Nephron (organoid): ENCODE results near the gene OR7C2.

Experiments
- H3K27ac Mint-ChIP-seq, 3 experiments: 2 replicates each; pipeline ENCODE4 v1.8.0; 2020; ENCODE audit warnings: mixed read lengths in 3 of 3, mild to moderate bottlenecking in 2 of 3, moderate library complexity in 1 of 3
- H3K27me3 Mint-ChIP-seq: 2 replicates; pipeline ENCODE4 v1.8.0; 2021; ENCODE audit warnings: low read depth, mild to moderate bottlenecking, moderate library complexity, mixed read lengths
- H3K36me3 Mint-ChIP-seq: 2 replicates; pipeline ENCODE4 v1.8.0; 2020; ENCODE audit warnings: low read depth, mixed read lengths
- H3K4me1 Mint-ChIP-seq: 2 replicates; pipeline ENCODE4 v1.8.0; 2020; ENCODE audit warnings: mixed read lengths
- H3K4me3 Mint-ChIP-seq, 3 experiments: 2 replicates each; pipeline ENCODE4 v1.8.0; 2020; ENCODE audit warnings: mild to moderate bottlenecking in 3 of 3, mixed read lengths in 3 of 3, moderate library complexity in 2 of 3
- H3K9me3 Mint-ChIP-seq: 2 replicates; pipeline ENCODE4 v1.8.0; 2020; ENCODE audit warnings: mixed read lengths
- TF ChIP-seq, protein P1 (sequence below), 3 experiments: fragments of 200-600 bp; sonication (generic); IDR thresholded peaks; one replicate each; pipeline ENCODE4 v1.5.0; 2021; ENCODE audit warnings: antibody characterized with exemption in 3 of 3; ENCODE audit not compliant: unreplicated experiment in 3 of 3

Gene OR7C2

DNA sequence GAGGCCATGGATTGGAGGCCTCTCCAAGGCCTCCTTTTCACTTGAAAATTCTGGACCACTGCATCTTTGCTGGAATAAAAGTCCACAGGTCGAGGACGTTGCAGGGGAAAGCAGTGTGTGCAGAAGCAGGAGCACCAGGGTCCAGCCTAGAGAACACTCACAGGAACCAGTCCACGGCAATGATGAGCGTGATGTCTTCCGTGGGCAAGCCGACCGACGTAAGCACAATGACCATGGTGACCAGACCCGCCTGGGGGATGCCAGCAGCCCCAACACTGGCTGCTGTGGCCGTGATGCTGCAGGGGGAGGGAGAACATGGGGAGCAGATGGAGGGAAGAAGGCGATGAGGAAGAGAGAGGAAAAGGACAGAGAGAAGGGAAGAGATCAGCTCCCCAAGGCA lies 11.5 kb downstream of the OR7C2 start:
- H3K27ac Mint-ChIP-seq = no peak overlapping the region
- H3K9me3 Mint-ChIP-seq = peaks cover 10% of the 10 kb centered on the region
- TF ChIP-seq, protein P1, sequence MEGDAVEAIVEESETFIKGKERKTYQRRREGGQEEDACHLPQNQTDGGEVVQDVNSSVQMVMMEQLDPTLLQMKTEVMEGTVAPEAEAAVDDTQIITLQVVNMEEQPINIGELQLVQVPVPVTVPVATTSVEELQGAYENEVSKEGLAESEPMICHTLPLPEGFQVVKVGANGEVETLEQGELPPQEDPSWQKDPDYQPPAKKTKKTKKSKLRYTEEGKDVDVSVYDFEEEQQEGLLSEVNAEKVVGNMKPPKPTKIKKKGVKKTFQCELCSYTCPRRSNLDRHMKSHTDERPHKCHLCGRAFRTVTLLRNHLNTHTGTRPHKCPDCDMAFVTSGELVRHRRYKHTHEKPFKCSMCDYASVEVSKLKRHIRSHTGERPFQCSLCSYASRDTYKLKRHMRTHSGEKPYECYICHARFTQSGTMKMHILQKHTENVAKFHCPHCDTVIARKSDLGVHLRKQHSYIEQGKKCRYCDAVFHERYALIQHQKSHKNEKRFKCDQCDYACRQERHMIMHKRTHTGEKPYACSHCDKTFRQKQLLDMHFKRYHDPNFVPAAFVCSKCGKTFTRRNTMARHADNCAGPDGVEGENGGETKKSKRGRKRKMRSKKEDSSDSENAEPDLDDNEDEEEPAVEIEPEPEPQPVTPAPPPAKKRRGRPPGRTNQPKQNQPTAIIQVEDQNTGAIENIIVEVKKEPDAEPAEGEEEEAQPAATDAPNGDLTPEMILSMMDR (IDR thresholded peaks at IDR 0.05; ENCODE audit: unreplicated experiment in 3 of 3) = no peak
- no peak overlapping the region for H3K4me3 Mint-ChIP-seq
- no peaks in the 10 kb centered on the region for H3K36me3 Mint-ChIP-seq
- no peaks in the 10 kb centered on the region for H3K4me1 Mint-ChIP-seq
- H3K27me3 Mint-ChIP-seq = peaks cover 8% of the 10 kb centered on the region

DNA sequence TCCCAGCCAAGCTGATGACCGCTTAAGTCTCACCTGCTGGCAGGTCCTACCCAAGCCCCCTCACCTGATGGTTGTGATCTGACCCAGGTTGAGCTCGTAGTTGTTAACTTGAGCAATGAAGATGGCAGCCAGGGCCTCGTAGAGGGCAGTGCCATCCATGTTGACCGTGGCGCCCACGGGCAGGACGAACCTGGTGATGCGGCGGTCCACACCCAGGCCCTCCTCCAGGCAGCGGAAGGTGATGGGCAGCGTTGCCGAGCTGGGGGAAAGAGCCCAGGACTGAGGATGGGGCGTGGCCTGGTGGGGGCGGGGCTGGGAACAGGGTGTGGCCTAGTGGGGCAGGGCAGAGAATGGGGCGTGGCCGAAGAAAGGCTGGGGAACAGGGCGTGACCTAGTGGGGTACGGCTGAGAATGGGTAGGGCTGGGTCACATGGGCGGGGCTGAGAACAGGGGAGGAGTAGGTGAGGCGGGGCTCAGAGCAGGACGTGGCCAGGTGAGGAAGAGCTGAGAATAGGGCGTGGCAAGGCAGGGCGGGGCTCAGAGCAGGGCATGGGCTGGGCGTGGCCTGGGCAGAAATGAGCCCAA lies 12.9 kb downstream of the OR7C2 start:
- Mint-ChIP-seq H3K36me3 (no peaks in the 10 kb centered on the region), H3K4me1 (no peaks in the 10 kb centered on the region), H3K9me3 (peaks cover 10% of the 10 kb centered on the region), H3K4me3 (no peak overlapping the region), H3K27me3 (peaks cover 8% of the 10 kb centered on the region), H3K27ac (no peak overlapping the region)
- TF ChIP-seq, protein P1 (IDR thresholded peaks at IDR 0.05; ENCODE audit: unreplicated experiment in 3 of 3) = no peak

DNA sequence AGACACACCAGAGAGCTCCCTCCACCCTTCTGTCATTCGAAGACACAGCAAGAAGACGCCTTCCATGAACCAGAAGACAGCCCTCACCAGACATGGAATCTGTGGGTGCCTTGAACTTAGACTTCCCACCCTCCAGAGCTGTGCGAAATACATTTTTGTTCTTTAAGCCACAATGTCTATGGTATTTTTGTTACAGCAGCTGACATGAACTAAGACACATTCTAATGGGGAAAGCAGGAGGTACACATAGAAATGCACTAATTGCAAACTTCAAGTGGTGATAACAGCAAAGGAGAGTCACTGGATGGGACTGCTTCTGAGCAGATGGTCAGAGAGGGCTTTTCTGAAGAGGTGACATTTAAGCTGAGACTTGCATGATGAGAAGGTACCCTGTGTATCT lies 16.2 kb downstream of the OR7C2 start:
- TF ChIP-seq, protein P1 (IDR thresholded peaks at IDR 0.05; ENCODE audit: unreplicated experiment in 3 of 3) = no peak
- H3K4me1 Mint-ChIP-seq = no peaks in the 10 kb centered on the region
- H3K27ac Mint-ChIP-seq = no peak overlapping the region
- H3K27me3 Mint-ChIP-seq = peaks cover 4% of the 10 kb centered on the region
- H3K4me3 Mint-ChIP-seq = no peak overlapping the region
- H3K9me3 Mint-ChIP-seq = peaks cover 16% of the 10 kb centered on the region
- peaks cover 11% of the 10 kb centered on the region for H3K36me3 Mint-ChIP-seq

DNA sequence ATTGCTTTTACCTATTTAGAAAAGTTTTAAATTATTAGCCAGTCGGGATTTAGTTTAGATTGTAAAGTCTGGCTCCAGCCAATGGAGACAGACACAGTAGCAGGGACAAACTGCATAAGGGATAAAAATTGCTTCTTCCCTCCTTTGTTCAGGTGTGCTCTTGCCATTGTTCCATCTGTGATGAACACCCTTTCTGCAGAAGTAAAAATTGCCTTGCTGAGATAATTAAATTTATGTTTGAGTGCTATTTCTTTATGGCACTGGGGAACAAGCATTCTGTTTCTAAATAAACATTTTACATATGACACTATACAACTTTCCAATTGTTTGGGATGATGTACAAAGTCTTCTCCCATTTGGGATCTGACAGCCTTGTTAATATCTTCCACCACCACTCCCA lies 18.0 kb downstream of the OR7C2 start:
- peaks cover 16% of the 10 kb centered on the region for H3K9me3 Mint-ChIP-seq
- peaks cover 4% of the 10 kb centered on the region for H3K27me3 Mint-ChIP-seq
- no peaks in the 10 kb centered on the region for H3K4me1 Mint-ChIP-seq
- H3K27ac Mint-ChIP-seq = no peak overlapping the region
- peaks cover 15% of the 10 kb centered on the region for H3K36me3 Mint-ChIP-seq
- no peak overlapping the region for H3K4me3 Mint-ChIP-seq
- TF ChIP-seq, protein P1 (IDR thresholded peaks at IDR 0.05; ENCODE audit: unreplicated experiment in 3 of 3) = no peak

DNA sequence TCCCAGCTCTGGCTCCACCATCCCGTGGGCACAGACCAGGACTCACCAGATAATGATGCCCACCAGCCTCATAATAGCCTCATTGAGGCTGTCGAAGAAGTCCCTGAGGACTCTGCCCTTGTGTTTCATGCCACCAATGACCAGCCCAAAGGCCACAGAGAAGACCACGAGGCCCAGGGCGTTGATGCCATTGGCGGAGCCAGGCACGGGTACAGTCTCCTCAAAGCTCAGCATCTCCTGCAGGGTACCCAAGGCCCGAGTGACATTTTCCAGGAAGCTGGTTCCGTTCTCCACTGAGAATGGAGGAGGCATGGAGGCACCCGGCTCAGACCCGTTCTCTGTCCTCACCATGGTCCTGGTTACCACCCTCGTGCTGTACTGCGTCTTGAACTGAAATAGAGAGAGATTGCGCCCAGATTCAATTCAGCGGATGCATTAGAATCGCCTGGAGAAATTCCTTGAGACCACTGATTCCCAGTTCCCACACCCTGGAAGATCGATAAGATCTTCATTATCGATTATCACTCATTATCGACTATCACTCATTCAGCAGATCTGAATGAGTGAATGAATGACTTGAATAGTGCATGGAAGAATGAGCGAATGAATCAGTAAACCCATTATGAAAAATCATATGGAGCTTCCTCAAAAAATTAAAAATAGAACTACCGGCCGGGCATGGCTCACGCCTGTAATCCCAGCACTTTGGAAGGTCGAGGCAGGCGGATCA lies 20.8 kb downstream of the OR7C2 start:
- TF ChIP-seq, protein P1 (IDR thresholded peaks at IDR 0.05; ENCODE audit: unreplicated experiment in 3 of 3) = no peak
- Mint-ChIP-seq H3K27ac (no peak overlapping the region), H3K9me3 (peaks cover 13% of the 10 kb centered on the region), H3K4me1 (no peaks in the 10 kb centered on the region), H3K4me3 (no peak overlapping the region), H3K36me3 (peaks cover 16% of the 10 kb centered on the region), H3K27me3 (no peaks in the 10 kb centered on the region)

DNA sequence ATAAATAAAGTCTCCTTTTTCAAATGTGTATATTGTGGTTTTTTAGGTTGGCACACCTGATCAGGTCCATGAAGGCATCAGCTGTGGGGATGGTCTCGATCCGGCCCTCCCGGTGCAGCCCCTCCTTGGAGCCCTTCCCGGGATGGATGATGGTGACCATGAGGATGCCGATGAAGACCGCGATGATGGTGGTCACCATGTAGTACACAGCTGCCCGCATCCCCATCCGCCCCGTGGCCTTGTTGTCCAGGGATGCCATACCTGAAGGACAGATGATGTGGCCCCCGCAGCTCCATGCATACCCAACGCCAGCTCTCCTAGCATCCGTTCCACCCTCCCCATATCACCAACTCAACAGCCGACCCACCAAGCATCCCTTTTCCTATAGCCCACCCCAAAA lies 27.0 kb downstream of the OR7C2 start:
- Mint-ChIP-seq H3K4me1 (no peaks in the 10 kb centered on the region), H3K36me3 (peaks cover 9% of the 10 kb centered on the region), H3K4me3 (no peak overlapping the region), H3K27me3 (no peaks in the 10 kb centered on the region), H3K27ac (no peak overlapping the region), H3K9me3 (peaks cover 3% of the 10 kb centered on the region)
- TF ChIP-seq, protein P1 (IDR thresholded peaks at IDR 0.05; ENCODE audit: unreplicated experiment in 3 of 3) = no peak
